Subcutaneous adipose tissue (tissue), 4 donors: Measurements from ENCODE around the gene PNPLA8. TPM values are rescaled to one million over a fixed set of nuclear protein-coding genes. Genes with fewer than 3 reads are reported as not detected.

Experiments
- total RNA-seq, 4 donors: library from RNA; depleted of rRNA; stranded (reverse); fragments of >200 nt; gene quantifications; one replicate each; pipeline ENCODE4 v1.1.0, GENCODE V29; 2016
- TF ChIP-seq, protein P1 (sequence below): fragments of 450-650 bp; IDR thresholded peaks from one replicate; pipeline ENCODE4 v1.5.1; 2016; ENCODE audit warnings: low read depth, mild to moderate bottlenecking, control low read depth, antibody characterized with exemption, moderate library complexity

PNPLA8 gene
- total RNA-seq, 4 donors from 2014 or later = 43.2 to 83.6 (median 51.7) TPM

DNA sequence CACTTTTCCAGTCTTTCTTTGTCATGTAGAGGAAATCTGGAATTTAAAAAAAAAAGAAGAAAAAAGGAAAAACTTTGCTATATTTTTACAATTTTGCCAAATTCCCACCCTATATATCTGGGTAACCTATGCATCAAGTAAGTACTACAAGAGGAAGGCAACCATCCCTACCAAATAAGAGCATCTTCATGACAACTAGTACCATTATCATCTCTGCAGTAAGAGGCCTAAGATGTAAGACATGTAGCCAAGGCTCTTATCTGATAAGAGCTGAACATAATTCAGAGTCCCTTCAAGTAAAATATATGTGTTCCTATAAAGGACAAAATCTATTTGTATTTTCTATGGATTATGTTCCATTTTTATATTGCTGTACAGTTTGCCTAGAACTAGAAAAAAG, 40.1 kb upstream of the PNPLA8 start:
- TF ChIP-seq, protein P1, sequence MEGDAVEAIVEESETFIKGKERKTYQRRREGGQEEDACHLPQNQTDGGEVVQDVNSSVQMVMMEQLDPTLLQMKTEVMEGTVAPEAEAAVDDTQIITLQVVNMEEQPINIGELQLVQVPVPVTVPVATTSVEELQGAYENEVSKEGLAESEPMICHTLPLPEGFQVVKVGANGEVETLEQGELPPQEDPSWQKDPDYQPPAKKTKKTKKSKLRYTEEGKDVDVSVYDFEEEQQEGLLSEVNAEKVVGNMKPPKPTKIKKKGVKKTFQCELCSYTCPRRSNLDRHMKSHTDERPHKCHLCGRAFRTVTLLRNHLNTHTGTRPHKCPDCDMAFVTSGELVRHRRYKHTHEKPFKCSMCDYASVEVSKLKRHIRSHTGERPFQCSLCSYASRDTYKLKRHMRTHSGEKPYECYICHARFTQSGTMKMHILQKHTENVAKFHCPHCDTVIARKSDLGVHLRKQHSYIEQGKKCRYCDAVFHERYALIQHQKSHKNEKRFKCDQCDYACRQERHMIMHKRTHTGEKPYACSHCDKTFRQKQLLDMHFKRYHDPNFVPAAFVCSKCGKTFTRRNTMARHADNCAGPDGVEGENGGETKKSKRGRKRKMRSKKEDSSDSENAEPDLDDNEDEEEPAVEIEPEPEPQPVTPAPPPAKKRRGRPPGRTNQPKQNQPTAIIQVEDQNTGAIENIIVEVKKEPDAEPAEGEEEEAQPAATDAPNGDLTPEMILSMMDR = no peak

DNA sequence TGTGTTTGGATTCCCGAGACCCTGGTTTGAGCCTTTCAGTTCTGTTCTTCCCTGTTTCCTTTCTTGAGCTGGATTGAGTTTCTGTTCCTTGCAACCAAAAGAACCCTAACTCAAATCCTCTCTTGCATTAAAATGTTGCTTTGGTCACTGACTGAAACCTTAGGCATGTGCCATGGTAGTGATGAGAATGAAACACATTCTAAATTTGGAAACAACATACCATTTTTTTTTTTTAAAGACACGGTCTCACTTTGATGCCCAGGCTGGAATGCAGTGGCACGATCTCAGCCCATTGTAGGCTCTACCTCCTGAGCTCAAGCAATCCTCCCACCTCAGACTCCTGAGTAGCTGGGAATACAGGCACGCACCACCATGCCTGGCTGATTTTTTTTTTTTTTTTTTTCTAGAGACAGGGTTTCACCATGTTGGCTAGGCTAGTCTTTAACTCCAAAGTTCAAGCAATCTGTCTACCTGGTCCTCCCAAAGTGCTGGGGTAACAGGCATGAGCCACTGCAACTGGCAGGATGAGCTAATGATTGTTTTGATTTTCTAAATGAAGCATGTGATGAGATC, 35.2 kb upstream of the PNPLA8 start:
- TF ChIP-seq, protein P1 = no peak

DNA sequence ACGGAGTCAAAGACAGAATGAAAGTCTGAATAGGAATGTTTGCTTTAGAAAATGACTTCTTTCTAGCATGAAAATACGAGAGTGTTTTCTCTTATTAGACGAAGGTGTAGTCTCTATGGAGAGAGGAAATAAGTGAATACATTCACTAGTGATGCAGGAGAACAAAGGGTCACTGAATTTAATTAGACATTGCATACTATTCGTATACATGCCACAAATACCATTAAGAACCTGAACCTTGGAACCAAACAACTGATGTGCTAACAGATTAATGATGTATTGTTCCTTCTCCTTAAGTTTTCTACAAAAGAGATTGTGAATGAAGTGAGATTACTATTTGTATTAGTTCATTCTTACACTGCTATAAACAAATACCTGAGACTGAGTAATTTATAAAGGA, 33.3 kb upstream of the PNPLA8 start:
- TF ChIP-seq, protein P1 = no peak

DNA sequence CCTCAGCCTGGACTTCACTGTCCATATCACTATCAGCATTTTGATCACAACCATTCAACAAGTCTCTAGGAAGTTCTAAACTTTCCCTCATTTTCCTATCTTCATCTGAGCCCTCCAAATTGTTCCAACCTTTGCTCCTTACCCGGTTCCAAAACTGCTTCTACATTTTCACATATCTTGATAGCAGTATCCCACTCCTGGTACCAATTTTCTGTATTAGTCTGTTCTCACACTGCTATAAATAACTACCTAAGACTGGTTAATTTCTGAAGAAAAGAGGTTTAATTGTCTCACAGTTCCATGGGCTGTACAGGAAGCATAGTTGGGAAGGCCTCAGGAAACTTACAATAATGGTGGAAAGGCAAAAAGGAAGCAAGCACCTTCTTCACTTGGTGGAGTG, 31.7 kb upstream of the PNPLA8 start:
- TF ChIP-seq, protein P1 = no peak

DNA sequence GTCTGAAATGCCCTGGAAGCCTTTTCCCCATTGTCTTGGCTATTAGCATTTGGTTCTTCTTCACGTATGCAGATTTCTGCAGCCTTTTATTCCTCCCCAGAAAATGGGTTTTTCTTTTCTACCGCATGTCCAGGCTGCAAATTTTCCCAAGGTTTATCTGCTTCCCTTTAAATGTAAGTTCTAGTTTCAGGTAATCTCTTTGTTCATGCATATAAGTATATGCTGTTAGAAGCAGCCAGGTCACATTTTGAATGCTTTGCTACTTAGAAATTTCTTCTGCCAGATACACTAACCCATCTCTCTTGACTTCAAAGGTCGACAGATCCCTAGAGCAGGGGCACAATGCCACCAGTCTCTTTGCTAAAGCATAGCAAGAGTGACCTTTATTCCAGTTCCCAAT, 31.3 kb upstream of the PNPLA8 start:
- TF ChIP-seq, protein P1 = no peak

DNA sequence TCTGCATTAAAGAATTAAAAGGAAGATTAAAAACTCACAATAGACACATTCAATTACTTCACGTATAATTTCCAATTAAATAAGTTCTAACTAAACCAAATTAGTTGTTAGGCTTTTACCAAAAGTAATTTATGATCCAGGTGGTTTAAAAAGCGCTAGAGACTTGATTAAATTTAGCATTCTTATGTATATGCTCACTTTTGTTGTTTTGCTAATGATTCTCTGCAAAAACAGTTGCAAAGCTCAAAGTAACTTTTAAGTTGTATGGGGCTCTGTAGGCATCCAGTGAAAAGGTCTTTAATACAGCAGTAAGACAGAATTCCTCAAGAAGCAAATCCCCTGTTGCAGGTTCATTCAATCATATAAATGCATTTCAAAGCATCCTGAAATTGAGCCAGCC, 15.5 kb upstream of the PNPLA8 start:
- TF ChIP-seq, protein P1 = no peak

DNA sequence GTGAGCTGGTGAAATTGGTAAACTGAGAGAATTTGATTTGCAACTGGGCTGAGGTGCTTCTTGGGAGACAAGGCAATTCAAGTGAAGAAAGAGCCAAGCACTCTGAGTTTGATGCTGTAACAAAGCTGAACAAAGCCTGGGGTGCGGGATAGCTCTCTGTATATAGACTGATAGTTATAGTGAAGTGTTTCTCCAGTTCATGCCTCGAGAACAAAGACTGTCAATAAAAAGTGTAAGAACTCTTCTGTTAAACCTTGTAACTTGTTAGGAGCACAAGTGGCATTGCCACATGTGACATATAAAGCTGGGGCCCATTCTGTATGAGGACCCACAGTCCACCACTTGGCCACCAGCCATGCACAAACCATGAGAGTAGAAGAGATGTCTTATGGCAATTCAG, 11.3 kb upstream of the PNPLA8 start:
- TF ChIP-seq, protein P1 = no peak
